GM18520 (cell line): ENCODE data around the gene UTP20.

Source experiments
- ATAC-seq: cut with Tn5 transposase; IDR thresholded peaks from one replicate; pipeline ENCODE4 v1.9.1; 2021; ENCODE audit not compliant: unreplicated experiment

UTP20 gene

DNA sequence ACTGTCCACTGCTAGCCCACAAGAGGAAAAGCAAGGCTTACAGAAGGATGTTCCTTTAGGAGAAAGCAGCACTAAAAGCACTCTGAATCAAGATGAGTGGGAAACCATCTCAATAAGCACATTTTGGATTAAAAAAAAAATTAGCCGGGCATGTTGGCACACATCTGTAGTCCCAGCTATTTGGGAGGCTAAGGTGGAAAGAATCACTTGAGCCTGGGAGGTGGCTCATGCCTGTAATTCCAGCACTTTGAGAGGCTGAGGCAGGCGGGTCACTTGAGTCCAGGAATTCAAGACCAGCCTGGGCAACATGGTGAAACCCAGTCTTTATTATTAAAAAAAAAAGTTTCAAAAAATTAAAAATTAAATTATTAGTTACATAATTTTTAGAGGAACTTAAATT lies 144.7 kb downstream of the UTP20 start:
- ATAC-seq, result no peak

DNA sequence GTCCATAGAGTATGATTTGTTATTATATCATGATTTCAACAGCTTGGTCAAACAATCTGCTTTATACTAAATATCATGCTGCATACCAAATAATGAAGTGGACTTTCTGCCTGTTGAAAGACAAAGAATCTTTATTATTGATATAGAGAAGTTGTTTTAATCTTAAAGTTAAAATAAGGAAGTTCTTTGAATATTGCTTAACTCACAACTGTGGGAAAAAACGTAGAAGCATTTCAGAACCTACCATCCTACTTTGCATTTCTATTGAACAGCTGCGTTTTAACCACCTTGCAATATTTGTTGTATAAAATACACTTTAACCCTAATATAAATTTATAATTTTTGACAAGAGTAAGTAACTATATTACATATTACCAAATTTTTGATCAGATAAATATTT lies 150.6 kb downstream of the UTP20 start:
- ATAC-seq, result no peak

DNA sequence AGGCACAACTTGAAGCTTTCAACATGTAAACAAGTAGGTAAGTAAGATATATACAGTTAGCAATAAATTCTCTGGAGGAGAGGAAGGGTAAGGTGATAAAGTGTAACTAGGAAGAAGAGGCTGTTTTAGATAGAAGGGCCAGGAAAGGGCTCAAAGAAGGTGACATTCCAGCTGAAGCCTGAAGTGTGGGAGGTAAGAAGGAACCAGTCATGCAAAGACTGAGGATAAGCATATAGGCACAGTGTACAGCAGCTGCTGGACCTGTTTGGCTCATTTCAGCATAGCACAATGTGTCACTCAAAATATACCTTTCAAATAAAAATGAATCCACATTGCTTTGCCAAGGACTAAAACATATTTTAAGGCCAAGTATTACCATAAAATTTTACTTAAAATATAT lies 156.2 kb downstream of the UTP20 start:
- ATAC-seq, result no peak
